Colon (tissue), 2 donors: ENCODE results near the gene BCLAF1.
A peak's percentile ranks its signal among the peaks of the same experiment; 100 is the strongest.
"Not testable (repeated sequence)": the region's sequence is repeated elsewhere in the genome, so short reads cannot be mapped to it uniquely, and the experiment has no call there.

Source experiments
- FAIRE-seq: peaks from 2 replicates; lab custom pipeline; 2012; peaks lifted over from hg19 to GRCh38; lab: Jason Lieb, UNC
- donor health status: control.
- donor health status: control.

BCLAF1 gene

GRCh38 chr6:136308469-136308868 lies 18.8 kb upstream of the BCLAF1 start:
- not testable (repeated sequence) for FAIRE-seq

- no peak for FAIRE-seq
These were observed 17.7 kb upstream of the BCLAF1 start for GRCh38 chr6:136307351-136307750.

GRCh38 chr6:136306466-136306865 lies 16.8 kb upstream of the BCLAF1 start:
- no peak for FAIRE-seq

DNA sequence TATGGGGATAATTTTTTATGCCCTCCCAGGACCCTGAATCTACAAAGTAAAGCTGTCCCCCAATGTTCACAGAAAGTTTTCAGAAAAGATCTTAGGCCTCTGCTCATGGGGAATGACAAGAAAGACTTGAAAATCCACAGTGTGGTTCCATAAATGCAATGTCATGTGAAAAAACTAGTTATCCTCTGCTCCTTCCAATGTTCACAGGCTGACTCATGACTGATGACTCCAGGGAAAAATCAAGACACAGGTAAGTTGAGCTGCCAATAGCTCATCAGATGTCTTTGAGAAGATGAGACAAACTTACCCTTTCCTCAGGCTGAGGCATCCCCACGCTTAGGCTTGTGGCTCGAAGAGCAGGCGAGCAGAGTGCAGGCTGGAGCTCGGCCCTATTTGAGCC lies 14.8 kb upstream of the BCLAF1 start:
- FAIRE-seq, result no peak

DNA sequence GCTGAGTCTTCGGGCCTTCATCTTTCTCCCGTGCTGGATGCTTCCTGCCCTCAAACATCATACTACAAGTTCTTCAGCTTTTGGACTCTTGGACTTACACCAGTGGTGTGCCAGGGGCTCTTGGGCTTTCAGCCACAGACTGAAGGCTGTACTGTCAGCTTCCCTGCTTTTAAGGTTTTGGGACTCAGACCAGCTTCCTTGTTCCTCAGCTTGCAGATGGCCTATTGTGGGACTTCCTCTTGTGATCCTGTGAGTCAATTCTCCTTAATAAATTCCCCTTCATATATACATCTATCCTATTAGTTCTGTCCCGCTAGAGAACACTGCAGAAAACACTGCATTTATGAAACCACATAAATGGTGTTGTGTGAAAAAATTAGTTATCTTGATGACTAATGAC lies 13.9 kb upstream of the BCLAF1 start:
- no peak for FAIRE-seq

- FAIRE-seq, result no peak
These were observed 5.0 kb upstream of the BCLAF1 start for GRCh38 chr6:136294621-136295020.

- FAIRE-seq, result no peak
These were observed 864 bp upstream of the BCLAF1 start for GRCh38 chr6:136290410-136291010.

DNA sequence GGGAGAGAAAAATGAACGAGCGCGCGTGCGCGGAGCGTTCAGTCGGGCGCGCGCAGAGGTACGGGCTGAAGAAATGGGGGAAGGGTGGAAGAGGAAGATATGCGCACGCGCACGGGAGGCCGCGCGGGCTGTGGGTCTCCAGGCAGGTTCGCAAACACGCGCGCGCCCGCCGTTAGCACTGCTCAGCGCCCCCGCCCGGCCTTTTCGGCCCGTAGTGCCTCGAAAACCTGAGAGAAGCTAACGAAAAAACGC lies 393 bp downstream of the BCLAF1 start:
- FAIRE-seq, result no peak

DNA sequence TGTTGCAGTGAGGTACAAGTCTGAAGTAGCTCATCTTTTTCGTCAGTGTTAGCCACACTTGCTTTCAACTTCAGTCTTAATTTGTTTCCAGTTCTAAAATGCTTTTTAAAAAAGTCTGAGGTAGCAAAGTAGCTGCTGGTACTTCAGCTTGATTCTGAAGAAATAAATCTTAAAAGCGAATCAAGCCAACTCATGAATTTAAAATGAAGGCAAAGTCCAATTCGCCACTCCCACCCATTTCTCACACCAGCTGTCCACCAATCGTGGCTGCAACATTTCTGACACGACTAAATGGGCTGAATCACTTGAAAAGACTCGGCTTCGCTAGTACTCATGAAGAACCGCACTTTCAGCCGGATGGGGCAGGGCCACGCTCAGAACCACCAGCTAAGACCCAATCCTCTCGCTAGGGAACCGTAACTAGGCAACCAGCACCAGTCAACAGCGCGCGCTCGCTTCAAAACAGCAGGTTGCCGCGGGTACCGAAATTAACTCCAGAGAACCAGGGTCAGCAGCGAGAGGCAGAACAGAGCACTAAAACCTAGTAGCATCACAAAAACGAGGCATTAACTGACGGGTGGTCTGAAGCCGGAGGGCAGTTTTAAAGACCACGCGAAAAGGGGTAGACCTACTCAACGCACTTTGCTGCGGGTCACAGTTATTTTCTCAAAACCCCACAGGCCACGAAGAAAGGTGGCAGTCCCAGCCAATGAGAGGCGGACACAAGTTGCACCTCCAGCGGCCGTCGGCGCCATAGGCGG lies 900 bp downstream of the BCLAF1 start:
- FAIRE-seq, result no peak

- FAIRE-seq, result no peak
These were observed 4.7 kb downstream of the BCLAF1 start for GRCh38 chr6:136284909-136285308.

DNA sequence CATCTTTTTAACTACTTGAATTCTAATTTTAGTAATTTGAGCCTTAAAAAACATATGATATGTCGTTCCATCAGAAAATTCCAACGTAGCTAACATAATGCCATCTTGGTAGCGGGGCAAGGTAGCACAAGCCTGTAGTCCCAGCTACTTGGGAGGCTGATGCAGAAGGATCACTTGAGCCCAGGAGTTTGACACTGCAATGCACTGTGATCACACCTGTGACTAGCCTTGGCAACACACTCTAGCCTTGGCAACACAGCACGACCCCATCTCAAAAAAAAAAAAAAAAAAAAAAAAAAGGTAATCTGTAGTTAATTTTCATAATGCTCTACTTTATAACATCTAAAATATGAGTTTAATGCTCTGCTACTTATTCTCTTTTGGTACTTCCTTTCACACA lies 6.7 kb downstream of the BCLAF1 start:
- no peak for FAIRE-seq

DNA sequence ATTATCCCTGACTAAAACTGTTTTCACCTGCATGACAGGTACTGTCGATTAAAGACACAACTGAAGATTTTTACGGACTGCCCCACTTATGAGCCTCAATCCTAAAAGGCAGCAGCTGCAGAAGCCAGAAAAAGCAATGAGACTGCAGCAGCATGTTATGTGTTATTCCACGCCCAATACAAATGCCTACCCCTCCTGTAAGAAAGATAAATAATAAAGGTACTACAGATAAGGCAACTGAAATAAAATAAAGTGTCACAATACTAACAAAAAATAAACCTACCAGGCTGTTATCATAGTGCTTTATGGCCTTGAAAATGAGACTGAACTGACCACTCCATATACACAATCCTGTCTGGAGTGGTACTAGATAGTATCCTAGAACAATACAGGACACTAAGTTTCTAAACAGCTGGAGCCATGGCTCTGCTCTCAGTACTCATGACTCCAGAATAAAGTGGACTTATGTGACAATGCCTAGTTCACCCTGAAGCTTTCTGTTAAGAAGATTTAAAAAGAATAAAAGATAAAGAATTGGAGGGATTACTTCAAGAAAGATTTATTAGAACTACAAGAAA lies 9.5 kb downstream of the BCLAF1 start:
- no peak for FAIRE-seq

DNA sequence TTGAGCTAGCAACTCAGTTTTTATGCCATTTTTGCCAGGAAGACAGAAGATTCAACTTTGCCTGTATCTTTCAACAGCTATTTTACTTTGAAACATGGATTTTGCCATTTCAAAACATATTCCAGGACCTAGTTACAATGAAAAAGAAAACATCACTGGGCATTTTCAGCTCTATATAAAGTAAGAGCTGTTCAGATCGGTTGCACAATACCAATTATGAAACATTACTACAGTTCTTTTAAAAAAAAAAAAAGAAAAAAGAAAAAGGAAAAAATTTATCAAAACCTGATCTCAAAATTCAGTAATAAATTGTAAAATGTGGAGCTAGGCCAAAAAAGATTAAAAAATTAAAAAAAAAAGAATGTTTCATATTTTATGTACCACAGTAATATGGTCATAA lies 15.6 kb downstream of the BCLAF1 start:
- no peak for FAIRE-seq

- no peak for FAIRE-seq
These were observed 24.5 kb downstream of the BCLAF1 start for GRCh38 chr6:136265101-136265500.

DNA sequence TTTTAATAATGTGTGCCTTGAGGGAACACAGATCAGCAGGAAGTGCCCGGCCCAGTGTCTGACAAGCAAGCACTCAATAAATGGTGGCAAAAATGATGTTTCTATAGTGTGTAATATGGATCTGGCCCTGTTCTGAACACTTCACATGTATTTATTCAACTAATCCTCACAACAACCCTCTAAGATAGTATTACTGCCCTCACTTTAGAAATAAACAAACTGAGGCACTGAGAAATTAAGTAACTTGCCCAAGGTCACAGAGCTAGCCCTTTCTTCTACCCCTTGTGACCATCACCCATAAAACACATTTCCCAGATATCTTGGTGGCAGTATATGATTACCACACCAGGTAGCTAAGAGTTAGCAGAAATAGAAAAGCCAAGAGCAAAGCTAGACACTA lies 26.7 kb downstream of the BCLAF1 start:
- FAIRE-seq, result no peak

DNA sequence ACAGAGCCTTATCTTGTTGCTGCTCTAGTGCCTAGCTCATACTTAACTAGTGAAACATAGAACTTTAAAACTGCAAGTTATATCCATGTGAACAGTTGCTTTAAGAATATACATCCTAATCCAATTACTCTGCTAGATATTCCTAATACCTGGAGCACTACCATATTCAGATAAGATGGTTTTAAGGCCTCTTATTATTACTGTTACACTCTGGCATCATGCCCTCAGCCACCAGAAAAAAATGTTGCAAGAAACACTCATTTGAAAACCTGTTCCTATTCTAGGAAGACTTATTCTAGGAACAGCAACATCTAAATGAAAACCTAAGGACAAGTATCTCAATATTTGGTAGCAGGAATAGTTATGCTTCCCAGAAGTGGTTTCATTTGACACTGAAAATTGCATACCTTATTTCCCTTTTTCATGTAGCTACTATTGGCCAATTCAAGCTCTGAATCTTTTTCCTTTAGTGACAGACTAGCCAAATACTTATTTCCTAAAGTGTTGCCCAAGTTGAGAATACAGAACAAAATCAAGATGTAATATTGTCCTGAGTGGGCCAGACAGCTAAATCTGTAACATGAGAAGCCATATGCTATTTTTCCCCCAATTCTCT lies 34.7 kb downstream of the BCLAF1 start:
- no peak for FAIRE-seq

DNA sequence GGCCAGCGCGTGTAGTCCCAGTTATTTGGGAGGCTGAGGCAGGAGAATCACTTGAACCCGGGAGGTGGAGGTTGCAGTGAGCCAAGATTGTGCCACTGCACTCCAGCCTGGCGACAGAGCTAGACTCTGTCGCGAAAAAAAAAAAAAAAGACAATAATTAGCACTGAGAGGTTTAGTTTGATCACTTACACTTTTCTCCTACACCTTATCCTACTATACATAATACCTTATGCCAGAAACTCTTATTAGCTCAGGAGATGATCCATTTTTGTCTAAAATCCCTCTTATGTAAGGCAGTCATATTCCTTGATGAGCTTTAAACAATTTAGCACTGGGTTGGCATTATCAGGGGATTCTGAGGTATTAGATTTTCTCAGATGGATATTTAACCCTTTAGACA lies 35.9 kb downstream of the BCLAF1 start:
- FAIRE-seq, result no peak

DNA sequence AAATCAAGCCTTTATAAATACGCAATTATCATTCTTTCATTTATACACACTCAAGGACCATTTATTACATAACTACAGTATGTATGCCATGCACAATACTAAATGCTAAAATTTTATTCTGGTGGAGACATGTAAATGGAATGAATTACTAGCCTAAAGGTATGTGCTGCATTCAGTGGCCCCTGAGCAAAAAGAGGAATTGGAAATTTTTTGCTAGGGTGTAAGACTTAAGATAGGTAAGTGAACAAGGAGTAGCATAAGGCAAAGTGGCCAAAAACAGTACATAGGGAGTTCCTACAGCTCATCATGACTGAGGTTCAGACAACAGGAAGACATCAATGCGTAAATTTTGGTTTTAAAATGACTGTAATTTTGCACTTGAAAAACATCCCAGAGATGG lies 37.2 kb downstream of the BCLAF1 start:
- no peak for FAIRE-seq

DNA sequence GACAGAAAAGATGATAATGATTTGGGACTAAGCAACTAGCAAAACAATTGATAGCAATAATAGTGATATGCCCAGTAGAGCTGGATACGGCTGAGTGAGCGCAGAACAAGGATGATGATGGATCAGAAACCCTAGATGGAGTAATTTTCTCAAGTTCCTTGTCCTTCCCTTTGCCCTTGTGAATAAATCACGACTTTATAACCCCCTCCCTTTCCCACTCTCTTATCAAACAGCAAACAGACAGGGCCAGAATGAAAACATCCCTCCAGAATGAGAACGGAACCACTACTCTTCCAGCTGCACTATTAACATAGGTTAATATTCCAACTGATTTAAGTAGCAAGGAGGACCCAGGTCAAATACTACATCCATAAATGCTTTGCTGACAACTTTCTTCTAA lies 38.3 kb downstream of the BCLAF1 start:
- FAIRE-seq, result no peak

GRCh38 chr6:136250686-136251008 lies 39.0 kb downstream of the BCLAF1 start:
- no peak for FAIRE-seq

- FAIRE-seq, result peak; percentile 95
These were observed 39.6 kb downstream of the BCLAF1 start, which contains the start of gene MTFR2 for GRCh38 chr6:136249811-136250685. Gene MTFR2, minus strand, starts transcription at chr6:136250311. Its CDS starts 1,212 bp downstream, at chr6:136249099.

DNA sequence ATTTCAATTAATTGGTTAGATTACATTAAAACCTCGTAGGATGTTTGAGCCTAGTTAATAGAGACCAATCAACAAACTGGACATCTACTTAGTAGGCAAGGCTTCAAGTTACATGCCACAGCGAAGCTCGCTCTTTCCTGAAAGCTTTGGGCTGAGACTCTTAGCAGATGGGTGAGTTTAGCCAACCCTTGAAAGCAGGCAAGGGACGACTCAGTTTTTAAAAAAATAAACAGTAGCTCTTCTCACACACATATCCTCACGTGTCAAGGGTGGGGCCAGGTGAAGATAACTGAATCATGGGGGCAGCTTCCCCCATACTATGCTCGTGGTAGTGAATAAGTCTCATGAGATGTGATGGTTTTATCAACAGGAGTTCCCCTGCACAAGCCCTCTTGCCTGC lies 40.3 kb downstream of the BCLAF1 start:
- FAIRE-seq, result no peak
